ENCODE measurements around the gene PSMD3.

DNA sequence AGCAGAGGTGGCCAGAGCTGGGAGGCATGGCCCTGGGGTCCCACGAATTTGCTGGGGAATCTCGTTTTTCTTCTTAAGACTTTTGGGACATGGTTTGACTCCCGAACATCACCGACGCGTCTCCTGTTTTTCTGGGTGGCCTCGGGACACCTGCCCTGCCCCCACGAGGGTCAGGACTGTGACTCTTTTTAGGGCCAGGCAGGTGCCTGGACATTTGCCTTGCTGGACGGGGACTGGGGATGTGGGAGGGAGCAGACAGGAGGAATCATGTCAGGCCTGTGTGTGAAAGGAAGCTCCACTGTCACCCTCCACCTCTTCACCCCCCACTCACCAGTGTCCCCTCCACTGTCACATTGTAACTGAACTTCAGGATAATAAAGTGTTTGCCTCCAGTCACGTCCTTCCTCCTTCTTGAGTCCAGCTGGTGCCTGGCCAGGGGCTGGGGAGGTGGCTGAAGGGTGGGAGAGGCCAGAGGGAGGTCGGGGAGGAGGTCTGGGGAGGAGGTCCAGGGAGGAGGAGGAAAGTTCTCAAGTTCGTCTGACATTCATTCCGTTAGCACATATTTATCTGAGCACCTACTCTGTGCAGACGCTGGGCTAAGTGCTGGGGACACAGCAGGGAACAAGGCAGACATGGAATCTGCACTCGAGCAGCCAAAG is 36.9 kb downstream of the PSMD3 start:
- no peak for TF ChIP-seq EZH2phosphoT487 (IDR thresholded peaks at IDR 0.05; ENCODE audit: low read depth, severe bottlenecking, unreplicated experiment)
- TF ChIP-seq, protein P1, sequence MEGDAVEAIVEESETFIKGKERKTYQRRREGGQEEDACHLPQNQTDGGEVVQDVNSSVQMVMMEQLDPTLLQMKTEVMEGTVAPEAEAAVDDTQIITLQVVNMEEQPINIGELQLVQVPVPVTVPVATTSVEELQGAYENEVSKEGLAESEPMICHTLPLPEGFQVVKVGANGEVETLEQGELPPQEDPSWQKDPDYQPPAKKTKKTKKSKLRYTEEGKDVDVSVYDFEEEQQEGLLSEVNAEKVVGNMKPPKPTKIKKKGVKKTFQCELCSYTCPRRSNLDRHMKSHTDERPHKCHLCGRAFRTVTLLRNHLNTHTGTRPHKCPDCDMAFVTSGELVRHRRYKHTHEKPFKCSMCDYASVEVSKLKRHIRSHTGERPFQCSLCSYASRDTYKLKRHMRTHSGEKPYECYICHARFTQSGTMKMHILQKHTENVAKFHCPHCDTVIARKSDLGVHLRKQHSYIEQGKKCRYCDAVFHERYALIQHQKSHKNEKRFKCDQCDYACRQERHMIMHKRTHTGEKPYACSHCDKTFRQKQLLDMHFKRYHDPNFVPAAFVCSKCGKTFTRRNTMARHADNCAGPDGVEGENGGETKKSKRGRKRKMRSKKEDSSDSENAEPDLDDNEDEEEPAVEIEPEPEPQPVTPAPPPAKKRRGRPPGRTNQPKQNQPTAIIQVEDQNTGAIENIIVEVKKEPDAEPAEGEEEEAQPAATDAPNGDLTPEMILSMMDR (IDR thresholded peaks at IDR 0.05; ENCODE audit: poor library complexity): no peak
